Fibroblast of pulmonary artery (primary cell): ENCODE measurements around the gene SNRPB2.

ENCODE experiments used
- DNase-seq: peaks from one replicate; pipeline ENCODE4 v3.0.0-alpha.2; 2010; ENCODE audit warnings: low read depth
- H3K4me3 ChIP-seq: replicated peaks from 2 replicates; pipeline ENCODE4 v1.5.1; 2011; ENCODE audit warnings: low read depth, mild to moderate bottlenecking, control low read depth, low read length, moderate library complexity
- CTCF ChIP-seq: IDR thresholded peaks from 2 replicates; pipeline ENCODE4 v1.5.1; 2011; ENCODE audit warnings: mild to moderate bottlenecking, control low read depth, low read length, inconsistent platforms; ENCODE audit errors: missing control alignments

SNRPB2 gene

GRCh38 chr20:16775961-16776360 lies 46.1 kb downstream of the SNRPB2 start:
- no peak for TF ChIP-seq CTCF
- DNase-seq = no peak
- H3K4me3 ChIP-seq = no peak overlapping the region

GRCh38 chr20:16777126-16777525 lies 47.3 kb downstream of the SNRPB2 start:
- no peak for TF ChIP-seq CTCF
- DNase-seq = no peak
- H3K4me3 ChIP-seq = no peak overlapping the region

- DNase-seq = no peak
- no peak overlapping the region for H3K4me3 ChIP-seq
- TF ChIP-seq CTCF = no peak
Observed at GRCh38 chr20:16778159-16778558, 48.3 kb downstream of the SNRPB2 start.

- DNase-seq = no peak
Observed at GRCh38 chr20:16781496-16781895, 51.7 kb downstream of the SNRPB2 start.

GRCh38 chr20:16785226-16785625 lies 55.4 kb downstream of the SNRPB2 start:
- H3K4me3 ChIP-seq = no peak overlapping the region
- peak; percentile 61 for DNase-seq
- TF ChIP-seq CTCF = no peak

More at GRCh38 chr20:16781496-16781895, 51.7 kb downstream of the SNRPB2 start:
- no peak for TF ChIP-seq CTCF
- no peak overlapping the region for H3K4me3 ChIP-seq
